ENCODE results near the gene GPC1.

Gene GPC1

DNA sequence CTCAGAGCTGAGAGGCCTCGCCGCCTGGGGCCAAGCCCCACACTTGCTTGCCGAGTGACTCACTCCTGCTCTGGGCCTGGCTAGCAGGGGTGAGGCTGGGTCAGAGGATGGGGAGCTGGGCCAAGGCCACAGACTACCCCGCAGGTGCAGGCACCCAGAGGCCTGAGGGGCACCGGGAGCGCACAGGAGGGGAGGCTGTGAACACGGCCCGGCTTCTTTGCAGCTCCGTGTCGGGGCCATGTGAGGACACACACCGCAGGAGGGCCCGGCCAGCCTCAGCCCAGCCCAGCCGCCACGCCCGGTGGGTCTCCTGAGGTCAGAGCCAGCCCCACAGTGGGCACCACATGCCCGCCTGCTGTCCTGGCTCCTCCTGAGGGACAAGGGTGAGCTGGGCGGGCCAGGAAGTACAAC, 8.4 kb downstream of the GPC1 start:
- no peak for FAIRE-seq

DNA sequence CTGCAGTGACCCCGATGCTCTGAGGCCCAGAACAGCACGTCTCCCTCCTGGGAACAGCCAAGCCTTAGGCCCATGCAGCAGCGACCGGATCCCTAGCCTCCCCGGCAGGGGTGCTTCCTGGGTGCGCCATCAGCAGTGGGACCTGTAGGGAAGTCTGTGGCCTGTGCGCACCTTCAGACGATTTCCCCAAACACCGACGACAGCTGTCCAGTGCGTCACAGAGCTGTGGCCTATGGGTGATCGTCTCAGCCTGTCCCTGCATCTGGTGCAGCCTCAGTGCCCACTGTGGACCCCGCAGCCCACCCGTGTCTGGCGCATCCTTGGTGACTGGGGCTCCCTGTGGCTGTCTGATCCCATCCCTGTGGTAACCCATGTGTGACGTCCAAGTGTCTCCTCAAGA, 9.0 kb downstream of the GPC1 start:
- FAIRE-seq = no peak

DNA sequence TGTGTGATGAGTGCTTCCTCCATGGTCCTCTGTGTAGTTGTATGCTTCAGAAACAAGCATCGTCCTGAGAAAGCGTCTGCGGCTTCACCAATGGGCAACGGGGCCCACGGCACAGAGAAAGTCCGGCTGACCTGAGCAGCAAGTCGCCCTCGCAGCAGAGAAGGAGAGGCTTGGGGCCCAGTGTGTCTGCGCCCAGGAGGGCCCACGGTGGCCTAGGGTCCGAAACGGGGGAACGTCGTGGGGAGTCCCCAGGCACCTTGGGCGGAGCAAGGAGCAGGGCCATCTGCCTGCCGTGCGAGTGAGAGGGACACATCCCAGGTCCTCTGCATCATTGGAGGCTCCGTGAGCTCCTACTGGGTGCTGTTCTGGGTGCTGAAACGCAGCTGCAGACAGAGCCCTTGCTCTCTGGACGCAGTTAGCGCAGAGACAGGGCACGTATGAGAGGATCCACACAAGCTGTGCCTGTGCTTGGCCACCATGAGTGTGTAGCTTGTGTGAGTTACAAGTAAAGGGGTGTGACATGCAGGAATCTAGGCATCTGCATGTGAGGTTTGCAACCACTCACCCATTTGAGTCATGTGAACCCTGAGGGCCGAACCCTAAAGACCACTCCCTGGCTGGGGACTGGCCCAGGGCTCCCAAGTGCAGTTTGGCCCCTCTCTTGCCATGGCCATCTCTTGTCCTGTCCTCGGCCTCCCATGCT, 10.6 kb downstream of the GPC1 start:
- no peak for FAIRE-seq

DNA sequence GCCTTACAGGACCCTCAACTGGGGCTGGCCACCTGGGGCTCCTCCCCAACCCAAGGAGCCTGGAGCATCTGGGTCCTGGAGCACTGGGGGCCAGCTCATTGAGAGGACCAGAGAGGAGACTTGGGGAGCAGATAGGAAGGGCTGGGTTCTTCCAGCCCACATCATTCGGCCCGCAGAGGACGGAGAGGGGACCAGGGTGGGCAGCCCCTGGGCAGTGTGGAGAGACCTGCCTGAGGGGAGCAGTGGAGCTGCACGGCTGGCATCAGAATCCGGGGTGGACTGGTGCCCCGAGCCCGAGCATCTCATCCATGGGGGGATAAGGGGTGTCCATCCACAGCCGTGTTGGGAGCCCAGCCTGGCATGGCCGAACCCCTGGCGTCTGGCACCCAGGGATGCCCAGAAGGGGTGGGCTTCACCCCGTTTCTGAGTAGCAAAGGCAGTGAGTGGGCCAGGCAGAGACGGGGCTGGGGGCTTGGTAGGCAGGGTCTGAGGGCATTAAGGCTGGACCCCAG, 11.3 kb downstream of the GPC1 start:
- FAIRE-seq = no peak

DNA sequence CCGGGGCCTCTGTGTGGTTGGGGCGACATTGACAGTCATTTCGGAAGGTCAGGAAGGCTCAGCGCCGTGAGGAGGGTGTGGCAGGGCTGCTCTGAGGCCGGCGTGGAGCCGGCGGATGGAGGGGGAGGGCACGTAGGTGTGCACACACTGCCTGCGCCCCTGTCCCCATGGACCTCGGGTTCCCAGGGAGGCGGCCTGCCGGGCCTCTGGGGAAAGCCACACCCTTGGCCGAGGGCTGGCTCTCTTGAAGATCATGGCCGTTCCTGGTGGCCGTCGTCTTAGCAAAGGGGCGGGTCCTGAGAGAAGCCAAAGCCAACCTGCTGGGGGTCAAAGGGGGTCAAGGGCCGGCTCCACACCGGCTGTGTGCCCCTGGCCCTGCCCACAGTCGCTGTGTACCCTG, 11.9 kb downstream of the GPC1 start:
- no peak for FAIRE-seq

DNA sequence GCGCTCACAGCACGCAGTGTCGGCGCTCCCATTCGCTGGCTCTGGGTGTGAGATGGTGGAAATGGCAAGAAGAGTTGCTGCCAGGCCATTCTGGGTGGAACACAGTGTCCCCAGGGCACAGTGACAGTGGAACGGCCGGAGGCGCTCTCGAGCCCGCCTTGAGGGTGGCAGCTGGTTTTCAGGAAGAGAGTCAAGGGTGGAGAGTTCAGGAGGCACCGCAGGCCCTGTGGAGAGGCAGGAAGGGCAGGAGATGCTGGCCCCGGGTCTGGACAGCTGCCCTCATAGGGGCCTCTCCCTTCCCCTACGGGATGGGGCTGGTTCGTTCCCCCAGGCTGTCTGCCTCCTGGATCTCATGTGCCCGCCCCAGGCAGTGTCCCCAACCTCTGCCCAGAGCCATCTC, 12.5 kb downstream of the GPC1 start:
- no peak for FAIRE-seq

DNA sequence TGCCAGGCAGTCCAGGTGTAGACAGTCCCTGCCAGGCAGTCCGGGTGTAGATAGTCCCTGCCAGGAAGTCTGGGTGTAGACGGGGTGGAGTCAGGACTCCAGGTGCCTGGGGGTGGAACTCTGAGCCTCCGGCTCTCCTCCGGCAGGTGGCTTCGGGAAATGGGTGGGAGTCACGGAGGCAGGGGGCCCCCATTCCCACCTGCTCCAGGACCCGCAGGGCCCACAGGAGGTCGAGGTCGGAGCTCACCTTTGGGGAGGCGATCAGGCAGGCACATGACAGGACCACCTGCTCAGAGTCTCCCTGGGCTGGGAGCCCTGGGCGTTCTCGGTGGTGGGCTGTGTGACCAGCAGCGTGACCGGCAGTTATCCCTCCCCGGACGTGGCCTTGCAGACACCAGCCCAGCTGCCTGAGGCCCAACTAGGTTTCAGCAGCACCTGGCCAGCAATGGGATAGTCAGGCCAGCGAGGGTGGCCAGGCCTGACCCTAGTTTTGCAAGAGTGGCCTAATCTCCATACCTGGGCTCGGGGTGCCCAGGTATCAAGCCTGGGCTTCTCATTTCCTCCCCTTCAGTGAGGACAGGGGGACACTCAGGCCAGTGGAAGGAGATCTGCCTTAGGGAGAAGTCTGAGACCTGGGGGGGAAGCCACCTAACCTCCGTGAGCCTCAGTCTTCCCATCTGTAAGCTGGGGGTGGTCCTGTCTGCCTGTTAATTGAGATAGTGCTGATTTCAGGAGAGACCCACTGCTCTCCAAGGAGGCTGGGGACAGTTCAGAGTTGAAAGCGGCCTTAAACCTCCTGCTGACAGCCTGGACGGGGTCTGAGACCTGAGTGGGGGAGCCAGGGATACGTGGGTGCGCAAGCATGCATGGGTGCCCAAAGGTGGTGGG, 13.2 kb downstream of the GPC1 start:
- FAIRE-seq = no peak

DNA sequence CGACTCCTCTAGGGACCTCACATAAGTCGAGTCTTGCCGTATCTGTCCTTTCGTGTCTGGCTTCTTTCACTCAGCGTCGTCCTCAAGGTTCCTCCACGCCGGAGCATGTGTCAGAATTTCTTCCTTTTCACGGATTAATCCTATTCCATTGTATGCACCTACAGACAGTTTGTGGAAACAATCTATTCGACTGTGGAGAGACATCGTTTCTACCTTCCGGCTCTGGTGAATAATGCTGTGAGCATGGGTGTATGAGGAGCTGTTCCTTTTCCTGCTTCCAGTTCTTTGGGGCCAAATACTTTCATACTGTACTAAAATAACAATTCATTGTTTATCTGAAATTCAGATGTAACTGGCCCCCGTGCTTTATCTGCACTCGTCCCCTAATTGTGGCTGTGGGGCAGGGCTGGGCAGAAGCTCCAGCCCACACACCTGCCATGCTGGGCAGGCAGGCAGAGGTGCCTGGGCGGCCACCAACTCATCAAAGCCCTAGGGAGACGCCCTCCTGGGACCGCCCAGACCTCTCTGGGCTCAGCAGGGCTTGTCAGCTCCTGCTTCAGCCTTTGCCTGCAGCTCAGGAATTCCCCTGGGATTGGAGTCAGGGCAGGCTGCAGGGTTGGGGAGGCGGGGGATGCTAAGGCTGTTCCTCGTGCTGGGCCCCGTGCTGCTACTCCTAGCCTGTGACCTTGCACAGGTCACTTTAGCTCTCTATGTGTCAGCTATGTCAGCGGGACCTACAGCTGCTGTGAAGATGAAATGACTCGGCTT, 14.5 kb downstream of the GPC1 start:
- no peak for FAIRE-seq

DNA sequence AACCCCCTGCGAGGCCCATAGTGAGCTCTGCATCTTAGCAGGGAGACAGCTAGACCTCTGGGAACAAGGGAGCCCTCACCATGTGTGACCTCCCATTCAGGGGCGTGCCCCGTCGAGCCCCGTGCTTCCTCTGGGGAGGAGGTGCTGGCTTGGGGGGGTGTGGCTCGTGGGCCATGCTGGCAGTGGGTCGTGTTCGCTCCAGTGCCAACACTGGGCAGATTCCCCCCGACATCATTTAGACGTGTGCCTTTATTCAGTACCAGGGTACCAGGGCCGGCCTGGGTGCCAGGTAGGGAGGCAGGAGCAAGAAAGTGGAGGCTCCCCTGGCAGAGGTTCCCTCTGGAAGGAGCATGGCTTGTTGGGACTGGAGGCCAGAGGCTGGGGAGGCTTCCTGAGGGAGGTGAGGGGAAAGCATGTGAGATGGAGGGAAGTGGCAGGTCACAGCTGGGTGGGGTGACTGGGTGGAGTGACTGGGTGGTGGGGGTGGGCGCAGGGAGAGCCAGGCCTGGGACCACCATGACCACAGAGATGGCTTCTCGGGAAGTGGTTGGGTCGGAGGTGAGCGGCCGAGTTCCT, 15.2 kb downstream of the GPC1 start:
- no peak for FAIRE-seq

DNA sequence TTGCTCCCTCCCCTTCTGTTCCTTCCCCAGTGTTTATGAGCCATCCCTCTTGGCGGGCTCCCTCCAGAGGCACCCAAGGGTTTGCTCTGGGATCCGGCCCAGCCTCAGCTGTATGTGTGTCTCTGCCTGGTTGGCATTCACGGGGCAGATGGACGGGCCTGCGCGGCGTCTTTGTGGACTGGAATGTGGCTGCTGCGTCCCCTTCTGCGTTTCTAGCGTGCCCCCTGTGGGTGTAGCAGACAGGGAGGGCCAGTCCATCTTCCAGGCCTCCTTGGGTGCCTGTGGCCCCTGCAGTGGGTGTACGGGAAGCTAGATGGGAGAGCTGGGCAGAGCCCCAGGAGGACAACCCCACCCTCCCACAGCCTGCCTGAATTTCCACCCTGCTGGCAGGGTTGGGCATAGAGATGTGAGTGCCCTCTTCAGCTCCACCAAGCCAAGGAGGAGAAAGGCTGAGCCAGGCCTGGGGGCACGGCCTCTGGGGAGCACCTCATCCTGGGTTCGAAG, 15.7 kb downstream of the GPC1 start:
- FAIRE-seq = no peak

DNA sequence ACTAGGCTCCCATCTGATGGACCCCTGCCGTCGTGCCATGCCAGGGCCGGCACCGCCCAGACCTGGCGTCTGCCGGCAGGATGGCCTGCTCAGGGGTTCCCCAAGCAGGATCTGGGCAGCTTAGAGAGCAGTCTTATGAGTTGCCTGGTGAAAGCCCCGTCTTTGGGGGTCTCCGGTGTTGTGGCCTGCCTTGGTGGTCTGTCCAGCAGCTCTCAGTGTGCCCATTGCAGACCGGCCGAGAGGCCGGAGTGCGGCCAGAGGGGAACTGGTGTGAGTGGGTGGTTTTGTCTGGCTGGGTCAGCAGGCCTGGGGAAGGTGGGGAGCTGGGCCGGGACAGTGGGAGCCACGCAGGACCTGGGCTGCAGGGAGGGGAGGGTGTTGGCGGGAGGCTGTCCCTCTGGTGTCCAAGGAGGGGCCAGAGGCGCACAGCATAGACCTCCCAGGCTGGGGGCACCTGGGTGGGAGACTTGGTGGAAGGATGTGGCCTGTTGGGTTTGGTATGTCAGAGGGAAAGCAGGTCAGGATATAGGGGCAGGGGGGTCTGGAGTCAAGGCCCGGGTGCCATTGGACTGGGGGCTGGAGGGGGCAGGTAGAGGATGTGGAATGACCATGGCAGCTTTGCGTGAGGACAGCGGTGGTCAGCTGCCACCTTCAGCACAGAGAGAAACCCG, 16.5 kb downstream of the GPC1 start:
- FAIRE-seq = no peak

DNA sequence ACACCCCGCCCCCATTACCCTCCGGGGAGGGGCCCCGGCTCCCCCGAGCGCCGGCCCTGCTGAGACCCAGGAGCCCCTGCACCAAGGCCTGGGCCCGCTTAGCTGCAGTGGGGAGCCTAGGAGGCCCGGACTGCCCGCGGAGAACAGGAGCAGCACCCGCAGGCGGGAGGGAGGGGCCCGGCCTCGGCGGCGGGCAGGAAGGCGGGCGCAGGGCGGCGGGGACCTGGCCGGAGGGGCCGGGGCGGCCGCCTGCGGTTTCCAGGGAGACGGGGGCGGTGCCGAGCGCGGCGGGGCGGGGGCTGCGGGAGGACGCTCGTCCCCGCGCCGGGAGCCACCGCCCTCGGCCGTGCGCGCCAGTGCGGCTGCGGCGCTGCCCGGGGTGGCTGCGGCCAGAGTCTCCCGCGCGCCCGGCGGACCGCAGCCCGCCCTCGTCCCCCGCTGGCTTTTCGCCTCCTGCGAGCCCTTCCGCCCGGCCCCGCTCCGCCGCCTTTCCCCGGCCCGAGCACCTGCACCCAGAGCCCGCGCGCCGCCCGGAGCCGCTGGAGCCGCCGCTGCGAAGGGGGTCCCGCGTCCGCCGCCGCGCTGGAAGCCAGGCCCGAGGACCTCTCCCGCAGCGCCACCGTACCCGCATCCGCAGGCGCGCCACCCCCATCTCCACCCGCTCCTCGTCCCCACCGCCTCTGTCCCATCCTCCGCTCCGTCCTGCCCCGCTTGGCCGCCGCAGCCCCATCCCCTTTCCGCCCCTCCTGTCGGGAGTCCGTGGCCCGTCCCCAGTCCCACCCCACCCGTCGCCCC, 17.2 kb downstream of the GPC1 start:
- FAIRE-seq = no peak

DNA sequence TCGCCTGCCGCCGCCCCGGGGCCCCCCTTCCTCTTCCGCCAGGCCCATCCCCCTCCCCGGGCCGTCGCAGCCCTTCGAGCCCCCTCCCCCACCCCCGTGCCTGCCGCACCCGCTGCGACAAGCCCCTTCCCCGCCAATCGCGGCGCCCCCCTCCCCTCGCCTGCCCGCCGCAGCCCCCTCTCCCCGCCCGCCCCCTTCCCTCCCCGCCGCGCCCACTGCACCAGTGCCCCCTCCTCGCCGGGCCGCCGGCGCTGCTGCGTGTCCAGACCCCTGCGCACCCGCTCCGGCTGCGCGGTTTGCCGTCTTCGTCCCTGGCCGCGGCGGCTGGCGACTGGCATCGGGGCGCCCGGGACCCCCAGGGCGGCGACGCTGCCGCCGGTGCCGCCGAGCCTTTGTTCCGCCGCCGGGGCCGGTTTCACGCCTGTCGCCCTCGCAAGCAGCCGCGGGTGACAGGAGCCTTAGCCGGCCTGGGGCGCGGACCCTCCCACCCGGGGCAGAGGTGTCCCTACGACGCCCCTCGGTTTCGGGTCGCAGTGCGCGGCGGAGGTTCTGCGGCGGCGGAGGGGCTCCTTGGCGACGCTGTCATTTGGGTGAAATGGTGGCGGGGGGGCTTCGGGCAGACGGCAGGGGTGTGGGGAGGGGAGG, 18.1 kb downstream of the GPC1 start:
- FAIRE-seq = no peak

DNA sequence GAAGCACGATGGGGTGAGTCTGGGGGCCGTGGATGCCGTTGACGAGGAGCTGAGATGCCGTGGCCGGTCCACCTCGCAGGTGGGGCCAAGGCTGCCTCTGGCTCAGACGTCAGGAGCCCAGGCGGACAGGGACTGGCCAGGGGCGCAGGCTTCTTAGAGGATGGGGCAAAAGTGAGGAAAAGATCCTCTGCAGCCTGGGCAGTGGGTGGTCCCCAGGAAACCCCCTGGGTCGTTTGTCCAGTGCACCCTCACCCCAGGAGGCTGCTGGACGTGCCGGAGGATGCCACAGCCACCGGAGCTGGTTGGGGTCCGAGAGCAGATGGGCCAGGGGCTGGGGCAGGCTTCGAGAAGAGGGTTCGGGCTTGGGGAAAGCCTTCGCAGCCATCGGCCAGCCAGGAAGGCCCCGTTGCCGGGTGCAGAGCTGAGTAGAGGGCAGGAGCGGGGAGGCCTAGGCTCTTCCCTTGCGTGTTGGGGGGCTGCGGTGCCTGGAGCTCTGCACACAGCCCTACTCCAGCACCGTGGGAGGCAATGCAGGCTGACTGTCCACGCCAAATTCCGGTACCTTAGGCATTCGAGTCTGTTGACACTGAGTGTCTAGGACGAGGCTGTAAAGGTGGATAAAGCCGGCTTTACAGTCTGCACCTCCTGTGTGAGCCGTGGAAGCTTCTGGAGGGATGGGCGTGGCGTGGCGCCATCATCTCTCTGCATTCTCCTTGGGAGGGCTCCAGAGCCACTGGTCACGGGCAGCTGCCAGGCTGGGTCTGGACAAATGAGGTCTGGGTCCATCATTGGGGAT, 18.8 kb downstream of the GPC1 start:
- FAIRE-seq = no peak

DNA sequence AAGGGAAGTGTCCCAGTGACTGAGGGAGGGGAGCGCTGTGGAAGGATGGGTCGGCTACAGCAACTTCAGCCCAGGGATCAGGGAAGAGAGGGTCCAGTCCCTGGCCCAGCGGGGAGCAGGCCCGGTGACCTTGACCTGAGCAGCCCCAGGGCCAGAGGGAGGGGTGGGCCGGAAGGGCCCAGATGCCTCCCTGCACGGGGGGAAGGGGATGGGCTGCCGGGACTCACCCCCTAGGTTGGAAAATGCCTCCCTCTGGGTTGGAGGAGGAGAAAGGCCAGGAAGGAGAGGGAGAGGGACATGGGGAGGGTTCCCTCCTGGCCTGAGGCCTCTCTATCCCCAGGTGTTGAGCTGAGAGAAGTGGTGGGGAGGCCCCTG, 19.8 kb downstream of the GPC1 start:
- FAIRE-seq = no peak

DNA sequence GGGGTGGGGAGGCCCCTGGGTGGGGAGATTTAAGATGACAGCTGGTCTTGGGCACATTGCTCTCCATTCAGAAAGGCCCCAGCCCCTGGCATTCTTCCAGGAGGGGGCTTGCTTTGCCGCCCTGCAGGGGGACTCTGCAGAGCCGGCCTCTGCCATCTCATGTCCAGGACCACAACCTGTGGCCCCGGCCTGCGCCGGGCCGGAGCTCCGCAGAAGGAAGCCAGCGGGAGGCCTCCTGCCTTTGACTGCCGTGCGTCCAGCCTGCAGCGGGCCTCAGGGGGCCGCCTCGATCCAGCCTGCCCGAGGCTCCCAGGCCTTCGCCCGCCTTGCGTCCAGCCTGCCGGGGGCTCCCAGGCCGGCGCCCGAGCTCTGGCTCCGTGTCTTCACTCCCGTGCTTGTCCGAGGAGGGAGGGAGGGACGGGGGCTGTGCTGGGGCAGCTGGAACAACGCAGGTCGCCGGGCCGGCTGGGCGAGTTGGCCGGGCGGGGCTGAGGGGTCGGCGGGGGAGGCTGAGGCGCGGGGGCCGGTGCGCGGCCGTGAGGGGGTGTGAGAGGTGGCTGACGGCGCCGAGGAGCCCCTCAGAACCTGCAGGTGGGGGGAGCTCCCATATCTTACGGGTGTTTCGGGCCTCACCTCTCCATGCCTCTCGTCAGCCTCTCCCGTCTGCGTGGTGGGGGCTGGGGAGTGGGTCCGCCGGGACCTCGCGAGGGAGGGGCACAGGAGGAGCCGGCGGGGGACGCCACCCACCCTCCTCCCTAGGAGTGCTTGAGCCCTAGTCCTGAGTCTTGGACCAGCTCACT, 20.4 kb downstream of the GPC1 start:
- no peak for FAIRE-seq

DNA sequence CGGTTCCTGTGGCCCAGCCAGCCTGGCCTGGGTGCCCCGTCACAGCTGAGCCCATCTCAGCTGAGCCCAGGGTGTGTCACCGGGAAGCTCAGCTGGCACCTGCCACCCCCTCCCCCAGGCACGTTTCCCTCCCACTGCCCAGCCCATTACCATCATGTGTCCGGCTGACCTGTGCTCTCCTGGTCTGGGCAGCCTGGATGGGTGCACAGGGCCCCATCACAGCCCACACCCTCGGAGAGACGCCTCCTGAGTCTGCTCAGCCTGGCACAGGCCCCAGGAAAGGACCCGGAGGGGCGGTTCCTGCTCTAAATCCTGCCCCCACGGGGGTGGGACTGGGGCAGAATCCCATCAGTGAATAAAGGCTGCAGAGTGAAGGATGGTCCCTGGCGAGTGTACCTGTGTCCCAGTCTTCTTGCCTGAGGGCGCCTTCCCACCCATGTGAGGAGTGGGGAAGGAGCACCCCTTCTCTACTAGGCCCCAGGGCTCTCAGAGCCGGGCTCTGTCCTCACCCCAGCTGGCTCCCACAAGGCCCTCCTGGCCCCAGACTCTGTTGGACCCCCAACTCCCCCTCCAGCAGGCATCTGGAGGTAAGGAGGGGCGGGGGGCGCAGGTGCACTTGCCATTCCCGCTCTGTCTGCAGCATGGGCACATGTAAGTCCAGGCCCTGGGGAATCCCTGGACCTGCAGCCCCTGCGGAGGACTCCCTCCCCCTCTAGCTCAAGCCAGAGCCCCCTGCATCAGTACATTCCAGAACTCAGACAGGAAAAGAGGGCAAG, 21.2 kb downstream of the GPC1 start:
- FAIRE-seq = no peak

Data from colon (tissue), 2 donors.